NCI-H2196 (cell line): ENCODE measurements around the gene EPB41L4B.

Experiments
- DNase-seq: peaks from one replicate; lab custom pipeline; 2025; ENCODE audit not compliant: unreplicated experiment; lab: John Stamatoyannopoulos, UW

EPB41L4B gene

GRCh38 chr9:109270971-109271925 is 49.6 kb downstream of the EPB41L4B start:
- peak; percentile 40 for DNase-seq

GRCh38 chr9:109270441-109270840 is 50.4 kb downstream of the EPB41L4B start:
- DNase-seq = no peak

- DNase-seq = no peak
These were observed 51.0 kb downstream of the EPB41L4B start for GRCh38 chr9:109269839-109270238.

GRCh38 chr9:109269081-109269480 is 51.8 kb downstream of the EPB41L4B start:
- no peak for DNase-seq

- DNase-seq = no peak
These were observed 53.3 kb downstream of the EPB41L4B start for GRCh38 chr9:109267555-109267954.

GRCh38 chr9:109264877-109265587 is 55.8 kb downstream of the EPB41L4B start:
- no peak for DNase-seq

- no peak for DNase-seq
These were observed 57.5 kb downstream of the EPB41L4B start for GRCh38 chr9:109263358-109263757.

GRCh38 chr9:109258481-109259302 is 62.2 kb downstream of the EPB41L4B start:
- no peak for DNase-seq

GRCh38 chr9:109256336-109256735 is 64.5 kb downstream of the EPB41L4B start:
- no peak for DNase-seq

GRCh38 chr9:109255394-109255793 is 65.5 kb downstream of the EPB41L4B start:
- no peak for DNase-seq

GRCh38 chr9:109254317-109254716 is 66.5 kb downstream of the EPB41L4B start:
- no peak for DNase-seq

GRCh38 chr9:109253637-109254284 is 67.1 kb downstream of the EPB41L4B start:
- DNase-seq = peak; percentile 36

- DNase-seq = no peak
These were observed 67.6 kb downstream of the EPB41L4B start for GRCh38 chr9:109253241-109253636.

- no peak for DNase-seq
These were observed 68.6 kb downstream of the EPB41L4B start for GRCh38 chr9:109252291-109252690.

- DNase-seq = no peak
These were observed 69.1 kb downstream of the EPB41L4B start for GRCh38 chr9:109251776-109252106.

GRCh38 chr9:109251080-109251775 is 69.6 kb downstream of the EPB41L4B start:
- peak; percentile 75 for DNase-seq

- no peak for DNase-seq
These were observed 70.1 kb downstream of the EPB41L4B start for GRCh38 chr9:109250771-109251079.

- DNase-seq = no peak
These were observed 70.5 kb downstream of the EPB41L4B start for GRCh38 chr9:109250311-109250741.

- no peak for DNase-seq
These were observed 71.2 kb downstream of the EPB41L4B start for GRCh38 chr9:109249615-109250014.

- no peak for DNase-seq
These were observed 72.7 kb downstream of the EPB41L4B start for GRCh38 chr9:109248133-109248581.
